Measurements from ENCODE around the gene NUMA1. TPM values are rescaled to one million over a fixed set of nuclear protein-coding genes. Genes with fewer than 3 reads are reported as not detected.

Gene NUMA1
- polyA plus RNA-seq, 1 donor (not counting 4 experiments of a cell fraction or from before 2014, with no cell fraction given): 38.8 TPM

DNA sequence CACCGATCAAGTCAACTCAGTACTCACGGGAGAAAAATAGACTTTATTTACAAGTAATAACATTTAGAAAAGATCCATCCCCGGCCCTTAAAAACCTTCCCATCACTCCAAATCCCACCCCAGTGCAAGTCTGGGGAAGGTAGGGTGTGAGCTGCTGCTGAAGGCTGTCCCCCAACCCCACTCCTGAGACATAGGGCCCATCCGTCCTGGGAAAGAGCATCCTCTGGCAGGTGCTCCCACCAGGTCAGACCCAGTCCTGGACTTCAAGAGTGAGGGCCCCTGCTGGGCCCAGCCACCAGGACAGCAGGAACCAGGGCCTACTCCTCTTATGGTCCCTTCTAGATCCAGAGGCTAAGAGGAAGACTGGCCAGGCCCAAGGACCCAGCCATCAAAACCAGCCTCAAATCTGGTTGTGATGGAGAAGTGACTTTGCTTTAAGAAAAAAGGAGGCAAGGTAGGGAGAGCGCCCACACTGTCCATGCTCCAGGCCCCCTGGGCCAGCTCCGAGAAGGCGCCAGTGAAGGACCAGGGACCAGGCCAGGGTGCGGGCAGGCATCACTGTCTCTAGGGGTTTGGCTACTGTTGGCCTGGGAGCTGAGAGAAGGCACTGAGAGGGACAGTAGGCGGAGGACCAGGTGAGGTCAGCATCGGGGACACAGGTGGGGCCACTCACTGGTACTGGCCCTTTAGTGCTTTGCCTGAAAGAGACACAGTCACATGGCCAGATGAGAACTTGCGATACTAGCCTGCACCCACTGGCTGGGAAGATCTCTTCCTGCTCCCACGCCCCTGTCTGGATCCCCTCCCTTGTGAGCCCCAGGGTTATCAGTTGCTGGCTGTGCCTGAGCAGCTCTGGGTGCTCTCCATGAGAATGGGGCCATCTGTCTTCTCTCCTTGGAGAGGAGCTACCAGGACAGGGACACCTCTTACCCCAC lies 77.2 kb downstream of the NUMA1 start:
- no peaks in the 10 kb centered on the region for H3K9me3 ChIP-seq (ENCODE audit: control insufficient read depth, low read depth, low read length)
- no peaks in the 10 kb centered on the region for H3K9me1 ChIP-seq (ENCODE audit: control insufficient read depth, extremely low read depth, insufficient read depth, low read length)
- H3K4me1 ChIP-seq (ENCODE audit: control insufficient read depth, extremely low read depth, insufficient read depth, low read length): no peaks in the 10 kb centered on the region
- no peaks in the 10 kb centered on the region for H4K20me1 ChIP-seq (ENCODE audit: control insufficient read depth, extremely low read depth, insufficient read depth, low read length)
- no peak overlapping the region for H3K9ac ChIP-seq (ENCODE audit: control insufficient read depth, extremely low read depth, insufficient read depth, low read length)
- no peak for FAIRE-seq
- peaks cover 36 to 39% of the 10 kb centered on the region in 2 experiments for H3K36me3 ChIP-seq (ENCODE audit: control insufficient read depth in 2 of 2, extremely low read depth in 1 of 2, insufficient read depth in 2 of 2, low read length in 2 of 2)
- no peak overlapping the region for H3K27ac ChIP-seq (ENCODE audit: control insufficient read depth, insufficient read depth, low read length)
- H3K79me2 ChIP-seq (ENCODE audit: control insufficient read depth, insufficient read depth, low read length): no peaks in the 10 kb centered on the region
- dilution Hi-C loops (cut with MboI; ENCODE audit: extremely low pct_ligation_motif_present, low sequenced_read_pairs): no loop called here
- H3K27me3 ChIP-seq (ENCODE audit: control insufficient read depth, extremely low read depth, insufficient read depth, low read length): no peaks in the 10 kb centered on the region
- TF ChIP-seq, protein P1, sequence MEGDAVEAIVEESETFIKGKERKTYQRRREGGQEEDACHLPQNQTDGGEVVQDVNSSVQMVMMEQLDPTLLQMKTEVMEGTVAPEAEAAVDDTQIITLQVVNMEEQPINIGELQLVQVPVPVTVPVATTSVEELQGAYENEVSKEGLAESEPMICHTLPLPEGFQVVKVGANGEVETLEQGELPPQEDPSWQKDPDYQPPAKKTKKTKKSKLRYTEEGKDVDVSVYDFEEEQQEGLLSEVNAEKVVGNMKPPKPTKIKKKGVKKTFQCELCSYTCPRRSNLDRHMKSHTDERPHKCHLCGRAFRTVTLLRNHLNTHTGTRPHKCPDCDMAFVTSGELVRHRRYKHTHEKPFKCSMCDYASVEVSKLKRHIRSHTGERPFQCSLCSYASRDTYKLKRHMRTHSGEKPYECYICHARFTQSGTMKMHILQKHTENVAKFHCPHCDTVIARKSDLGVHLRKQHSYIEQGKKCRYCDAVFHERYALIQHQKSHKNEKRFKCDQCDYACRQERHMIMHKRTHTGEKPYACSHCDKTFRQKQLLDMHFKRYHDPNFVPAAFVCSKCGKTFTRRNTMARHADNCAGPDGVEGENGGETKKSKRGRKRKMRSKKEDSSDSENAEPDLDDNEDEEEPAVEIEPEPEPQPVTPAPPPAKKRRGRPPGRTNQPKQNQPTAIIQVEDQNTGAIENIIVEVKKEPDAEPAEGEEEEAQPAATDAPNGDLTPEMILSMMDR (optimal IDR thresholded peaks at IDR 0.05 in 1 of 3, IDR thresholded peaks at IDR 0.05 in 1 of 3, conservative IDR thresholded peaks at IDR 0.05 in 1 of 3; ENCODE audit: extremely low read depth in 1 of 3, insufficient read depth in 2 of 3, low read length in 3 of 3): no peak
- no peak for TF ChIP-seq EZH2 (IDR thresholded peaks at IDR 0.05; ENCODE audit: low read length)
- H2AFZ ChIP-seq (ENCODE audit: control insufficient read depth, low read length): no peak overlapping the region
- H3K4me2 ChIP-seq (ENCODE audit: control insufficient read depth, extremely low read depth, insufficient read depth, low read depth, low read length): no peak overlapping the region
- DNase-seq (ENCODE audit: low read depth, low spot score): no peak
- no peak overlapping the region for H3K4me3 ChIP-seq (ENCODE audit: control insufficient read depth in 2 of 3, extremely low read depth in 1 of 3, insufficient read depth in 2 of 3, low read depth in 1 of 3, low read length in 3 of 3)

DNA sequence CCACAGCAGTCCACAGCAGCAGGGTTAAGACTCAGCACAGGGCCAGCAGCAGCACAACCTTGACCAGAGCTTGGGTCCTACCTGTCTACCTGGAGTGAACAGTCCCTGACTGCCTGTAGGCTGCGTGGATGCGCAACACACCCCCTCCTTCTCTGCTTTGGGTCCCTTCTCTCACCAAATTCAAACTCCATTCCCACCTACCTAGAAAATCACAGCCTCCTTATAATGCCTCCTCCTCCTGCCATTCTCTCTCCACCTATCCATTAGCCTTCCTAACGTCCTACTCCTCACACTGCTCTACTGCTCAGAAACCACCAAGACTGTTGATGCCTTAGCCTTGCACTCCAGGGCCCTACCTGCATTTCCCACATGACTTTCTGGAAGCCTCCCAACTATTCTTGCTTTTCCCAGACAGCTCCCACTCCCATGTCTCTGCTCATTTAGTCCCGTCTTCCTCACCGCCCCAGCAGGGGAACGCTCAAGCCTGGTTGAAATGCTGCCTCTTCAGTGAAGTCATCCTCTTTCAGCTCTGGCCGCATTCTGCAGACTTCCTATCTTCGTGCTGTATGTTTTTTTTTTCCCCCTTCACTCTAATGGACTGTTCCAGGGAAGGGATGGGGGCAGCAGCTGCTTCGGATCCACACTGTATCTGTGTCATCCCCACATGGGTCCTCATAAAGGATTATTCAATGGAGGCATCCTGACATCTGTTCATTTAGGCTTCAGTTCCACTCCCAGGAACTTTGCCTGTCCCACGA lies 78.3 kb downstream of the NUMA1 start:
- Histone ChIP-seq H3K4me1 (ENCODE audit: control insufficient read depth, extremely low read depth, insufficient read depth, low read length) (no peaks in the 10 kb centered on the region), H3K4me2 (ENCODE audit: control insufficient read depth, extremely low read depth, insufficient read depth, low read depth, low read length) (no peak overlapping the region), H3K79me2 (ENCODE audit: control insufficient read depth, insufficient read depth, low read length) (no peaks in the 10 kb centered on the region), H3K36me3 (ENCODE audit: control insufficient read depth in 2 of 2, extremely low read depth in 1 of 2, insufficient read depth in 2 of 2, low read length in 2 of 2) (peaks cover 31 to 32% of the 10 kb centered on the region in 2 experiments), H2AFZ (ENCODE audit: control insufficient read depth, low read length) (no peak overlapping the region), H3K4me3 (ENCODE audit: control insufficient read depth in 2 of 3, extremely low read depth in 1 of 3, insufficient read depth in 2 of 3, low read depth in 1 of 3, low read length in 3 of 3) (no peak overlapping the region), H3K9ac (ENCODE audit: control insufficient read depth, extremely low read depth, insufficient read depth, low read length) (no peak overlapping the region), H3K9me1 (ENCODE audit: control insufficient read depth, extremely low read depth, insufficient read depth, low read length) (no peaks in the 10 kb centered on the region), H3K27me3 (ENCODE audit: control insufficient read depth, extremely low read depth, insufficient read depth, low read length) (no peaks in the 10 kb centered on the region), H3K27ac (ENCODE audit: control insufficient read depth, insufficient read depth, low read length) (no peak overlapping the region), H3K9me3 (ENCODE audit: control insufficient read depth, low read depth, low read length) (no peaks in the 10 kb centered on the region), H4K20me1 (ENCODE audit: control insufficient read depth, extremely low read depth, insufficient read depth, low read length) (no peaks in the 10 kb centered on the region)
- TF ChIP-seq EZH2 (IDR thresholded peaks at IDR 0.05; ENCODE audit: low read length): no peak
- no peak for FAIRE-seq
- no peak for DNase-seq (ENCODE audit: low read depth, low spot score)
- dilution Hi-C loops (cut with MboI; ENCODE audit: extremely low pct_ligation_motif_present, low sequenced_read_pairs): no loop called here

Data from keratinocyte (primary cell).